GM12878 (cell line): ENCODE measurements around the gene KBTBD8. TPM values are rescaled to one million over a fixed set of nuclear protein-coding genes. Genes with fewer than 3 reads are reported as not detected.

Experiments used
- ATF7 ChIP-seq: fragments of 450-650 bp; IDR thresholded peaks from 2 replicates; pipeline ENCODE4 v1.6.1; 2016; ENCODE audit warnings: low read depth, mild to moderate bottlenecking
- CBFB ChIP-seq: IDR thresholded peaks from 2 replicates; pipeline ENCODE4 v1.6.1; 2016; ENCODE audit warnings: antibody characterized with exemption, low read depth
- CHD2 ChIP-seq: IDR thresholded peaks from 2 replicates; pipeline ENCODE4 v1.6.1; 2011; ENCODE audit warnings: low read depth, low read length, improper control_type of control experiment, borderline replicate concordance
- FOS ChIP-seq: IDR thresholded peaks from 3 replicates; pipeline ENCODE4 v1.6.1; 2011; ENCODE audit warnings: borderline replicate concordance; ENCODE audit not compliant: insufficient read length; ENCODE audit errors: extremely low read depth
- GABPA ChIP-seq: IDR thresholded peaks from 2 replicates; pipeline ENCODE4 v1.6.1; 2014; ENCODE audit warnings: antibody characterized with exemption, low read depth, mild to moderate bottlenecking, inconsistent platforms
- MEF2A ChIP-seq: IDR thresholded peaks from 2 replicates; pipeline ENCODE4 v1.6.1; 2011; ENCODE audit warnings: low read depth, mild to moderate bottlenecking, low read length, moderate library complexity; ENCODE audit not compliant: insufficient read depth
- MXI1 ChIP-seq: fragments of 150-350 bp; IDR thresholded peaks from 2 replicates; pipeline ENCODE4 v1.6.1; 2011; ENCODE audit warnings: low read depth, mild to moderate bottlenecking, inconsistent platforms, low read length, improper control_type of control experiment
- NBN ChIP-seq: fragments of 450-650 bp; IDR thresholded peaks from 2 replicates; pipeline ENCODE4 v1.6.1; 2016
- NFXL1 ChIP-seq: fragments of 450-650 bp; IDR thresholded peaks from 2 replicates; pipeline ENCODE4 v1.6.1; 2017; ENCODE audit warnings: antibody characterized with exemption, mild to moderate bottlenecking, borderline replicate concordance
- NFYB ChIP-seq: IDR thresholded peaks from 2 replicates; pipeline ENCODE4 v1.6.1; 2011; ENCODE audit warnings: low read depth, mild to moderate bottlenecking, low read length, improper control_type of control experiment, moderate library complexity; ENCODE audit not compliant: insufficient read depth
- NR2F1 ChIP-seq: fragments of 450-650 bp; conservative IDR thresholded peaks from 2 replicates; pipeline ENCODE4 v1.6.1; 2017; ENCODE audit warnings: mild to moderate bottlenecking
- POLR2A ChIP-seq: IDR thresholded peaks from 2 replicates; pipeline ENCODE4 v1.6.1; 2011; ENCODE audit warnings: low read depth, mild to moderate bottlenecking, low read length
- POLR2AphosphoS5 ChIP-seq: IDR thresholded peaks from 2 replicates; pipeline ENCODE4 v1.6.1; 2011; ENCODE audit warnings: mild to moderate bottlenecking, low read length, inconsistent platforms
- RCOR1 ChIP-seq: conservative IDR thresholded peaks from 2 replicates; pipeline ENCODE4 v1.6.1; 2012; ENCODE audit warnings: low read depth, low read length, improper control_type of control experiment
- TAF1 ChIP-seq: IDR thresholded peaks from 2 replicates; pipeline ENCODE4 v1.6.1; 2011; ENCODE audit warnings: mild to moderate bottlenecking, low read depth, low read length, borderline replicate concordance
- ZNF207 ChIP-seq: fragments of 450-650 bp; IDR thresholded peaks from 2 replicates; pipeline ENCODE4 v1.6.1; 2014; ENCODE audit warnings: antibody characterized with exemption, mild to moderate bottlenecking, borderline replicate concordance
- ZNF217 ChIP-seq: fragments of 450-650 bp; IDR thresholded peaks from 2 replicates; pipeline ENCODE4 v1.6.1; 2017; ENCODE audit warnings: antibody characterized with exemption, mild to moderate bottlenecking
- polyA plus RNA-seq, 11 experiments: library from polyadenylated mRNA; depleted of rRNA in 4 of 11; unstranded in 6 of 11; stranded (reverse) in 5 of 11; fragments of >200 nt; fragmentation: Nextera tagmentation in 4 of 11; fragmentation: Illumina TruSeq in 1 of 11; extraction: Ambion mirVana in 4 of 11; extraction: Trizol in 1 of 11; gene quantifications; 1 replicate in 1 of 11; 2 replicates in 10 of 11; pipeline versions ENCODE4 v1.2.1 to v1.2.3, GENCODE V29; 2011 to 2016; ENCODE audit warnings: inconsistent platforms in 2 of 11, missing spikeins in 2 of 11, low read depth in 1 of 11
- total RNA-seq, 4 experiments: library from RNA; depleted of rRNA in 3 of 4; stranded (reverse); fragments of >200 nt in 3 of 4; fragmentation: Illumina TruSeq in 1 of 4; extraction: Trizol in 1 of 4; gene quantifications; 2 replicates each; pipeline versions ENCODE4 v1.2.1 to v1.2.3, GENCODE V29; 2013 to 2021
- TF ChIP-seq, protein P1 (sequence below): fragments of 150-350 bp; IDR thresholded peaks from 2 replicates; pipeline ENCODE4 v1.6.1; 2014; ENCODE audit warnings: mild to moderate bottlenecking, low read depth, low read length
- TF ChIP-seq, protein P2 (sequence below): fragments of 450-650 bp; IDR thresholded peaks from 2 replicates; pipeline ENCODE4 v1.6.1; 2016; ENCODE audit warnings: mild to moderate bottlenecking
- TF ChIP-seq, protein P3 (sequence below): fragments of 450-650 bp; formaldehyde crosslinking; IDR thresholded peaks from 2 replicates; pipeline ENCODE4 v1.5.0; 2022; ENCODE audit warnings: mild to moderate bottlenecking, missing genetic modification characterization
- TF ChIP-seq, protein P4 (sequence below): fragments of 450-650 bp; formaldehyde crosslinking; IDR thresholded peaks from 2 replicates; pipeline ENCODE4 v1.4.0; 2020; ENCODE audit warnings: mild to moderate bottlenecking, moderate library complexity

Gene KBTBD8
- total and polyA plus RNA-seq, 10 of the 15 experiments (the other 5 are each of a cell fraction or from before 2014, with no cell fraction given) = 8.5 to 44.4 (median 19.3) TPM

DNA sequence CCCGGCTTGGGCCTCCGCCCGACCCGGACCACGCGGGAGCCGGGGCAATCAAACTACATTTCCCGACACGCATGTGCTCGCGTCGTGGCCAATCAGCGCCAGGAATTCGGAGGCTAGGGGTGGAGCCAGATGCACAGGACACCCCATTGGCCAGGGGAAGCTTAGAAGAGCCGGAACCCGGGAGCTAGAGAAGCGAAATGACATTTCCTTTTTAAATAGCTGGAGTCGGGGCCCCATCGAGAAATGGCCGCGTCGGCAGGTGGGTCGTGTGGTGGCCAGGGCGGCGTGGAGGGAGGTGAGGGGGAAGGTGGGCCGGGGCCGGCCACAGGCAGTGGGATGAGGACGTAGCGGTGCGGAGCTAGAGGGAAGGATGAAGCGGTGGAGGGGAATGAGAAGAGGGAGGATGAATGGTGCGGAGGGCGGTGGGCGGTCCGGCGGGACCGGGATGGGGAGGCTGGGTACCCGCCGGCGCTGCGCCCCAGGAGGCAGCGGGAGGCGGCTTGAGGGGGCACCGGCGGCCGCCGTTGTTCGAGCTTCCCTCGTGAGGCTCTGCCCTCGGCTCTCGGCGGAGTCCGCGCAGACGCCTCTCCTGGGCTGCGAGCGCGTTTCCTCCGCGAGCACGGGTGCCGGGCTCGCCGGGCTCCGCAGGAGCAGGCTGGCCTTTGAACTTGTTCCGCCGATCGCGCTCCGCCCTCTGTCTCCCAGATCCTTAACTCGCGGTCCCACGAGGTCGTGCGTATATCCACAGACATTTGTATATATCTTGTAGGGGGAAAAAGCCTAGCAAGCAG, at the start of gene KBTBD8 (continued):
- TF ChIP-seq NFYB (peak; percentile 95), NBN (0 out of 2 replicates have a peak, but pooled peaks have one; percentile 42), POLR2AphosphoS5 (peak; percentile 62), MXI1 (0 out of 2 replicates have a peak, but pooled peaks have one; percentile 43), POLR2A (peak; percentile 74; the same call in 1 of the 2 replicates), RCOR1 (no peak), FOS (peak; percentile 27), GABPA (peak; percentile 69; the same call in 1 of the 2 replicates), ZNF207 (no peak), MEF2A (0 out of 2 replicates have a peak, but pooled peaks have one; percentile 8), TAF1 (peak; percentile 58; the same call in 1 of the 2 replicates), NR2F1 (peak; percentile 58), NFXL1 (no peak), ZNF217 (peak; percentile 83; the same call in 1 of the 2 replicates), CBFB (0 out of 2 replicates have a peak, but pooled peaks have one; percentile 47), CHD2 (peak; percentile 88; the same call in 1 of the 2 replicates), ATF7 (no peak)
- TF ChIP-seq, protein P1, sequence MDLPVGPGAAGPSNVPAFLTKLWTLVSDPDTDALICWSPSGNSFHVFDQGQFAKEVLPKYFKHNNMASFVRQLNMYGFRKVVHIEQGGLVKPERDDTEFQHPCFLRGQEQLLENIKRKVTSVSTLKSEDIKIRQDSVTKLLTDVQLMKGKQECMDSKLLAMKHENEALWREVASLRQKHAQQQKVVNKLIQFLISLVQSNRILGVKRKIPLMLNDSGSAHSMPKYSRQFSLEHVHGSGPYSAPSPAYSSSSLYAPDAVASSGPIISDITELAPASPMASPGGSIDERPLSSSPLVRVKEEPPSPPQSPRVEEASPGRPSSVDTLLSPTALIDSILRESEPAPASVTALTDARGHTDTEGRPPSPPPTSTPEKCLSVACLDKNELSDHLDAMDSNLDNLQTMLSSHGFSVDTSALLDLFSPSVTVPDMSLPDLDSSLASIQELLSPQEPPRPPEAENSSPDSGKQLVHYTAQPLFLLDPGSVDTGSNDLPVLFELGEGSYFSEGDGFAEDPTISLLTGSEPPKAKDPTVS = no peak
- TF ChIP-seq, protein P2, sequence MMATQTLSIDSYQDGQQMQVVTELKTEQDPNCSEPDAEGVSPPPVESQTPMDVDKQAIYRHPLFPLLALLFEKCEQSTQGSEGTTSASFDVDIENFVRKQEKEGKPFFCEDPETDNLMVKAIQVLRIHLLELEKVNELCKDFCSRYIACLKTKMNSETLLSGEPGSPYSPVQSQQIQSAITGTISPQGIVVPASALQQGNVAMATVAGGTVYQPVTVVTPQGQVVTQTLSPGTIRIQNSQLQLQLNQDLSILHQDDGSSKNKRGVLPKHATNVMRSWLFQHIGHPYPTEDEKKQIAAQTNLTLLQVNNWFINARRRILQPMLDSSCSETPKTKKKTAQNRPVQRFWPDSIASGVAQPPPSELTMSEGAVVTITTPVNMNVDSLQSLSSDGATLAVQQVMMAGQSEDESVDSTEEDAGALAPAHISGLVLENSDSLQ = peak; percentile 44; the same call in 1 of the 2 replicates
- TF ChIP-seq, protein P3, sequence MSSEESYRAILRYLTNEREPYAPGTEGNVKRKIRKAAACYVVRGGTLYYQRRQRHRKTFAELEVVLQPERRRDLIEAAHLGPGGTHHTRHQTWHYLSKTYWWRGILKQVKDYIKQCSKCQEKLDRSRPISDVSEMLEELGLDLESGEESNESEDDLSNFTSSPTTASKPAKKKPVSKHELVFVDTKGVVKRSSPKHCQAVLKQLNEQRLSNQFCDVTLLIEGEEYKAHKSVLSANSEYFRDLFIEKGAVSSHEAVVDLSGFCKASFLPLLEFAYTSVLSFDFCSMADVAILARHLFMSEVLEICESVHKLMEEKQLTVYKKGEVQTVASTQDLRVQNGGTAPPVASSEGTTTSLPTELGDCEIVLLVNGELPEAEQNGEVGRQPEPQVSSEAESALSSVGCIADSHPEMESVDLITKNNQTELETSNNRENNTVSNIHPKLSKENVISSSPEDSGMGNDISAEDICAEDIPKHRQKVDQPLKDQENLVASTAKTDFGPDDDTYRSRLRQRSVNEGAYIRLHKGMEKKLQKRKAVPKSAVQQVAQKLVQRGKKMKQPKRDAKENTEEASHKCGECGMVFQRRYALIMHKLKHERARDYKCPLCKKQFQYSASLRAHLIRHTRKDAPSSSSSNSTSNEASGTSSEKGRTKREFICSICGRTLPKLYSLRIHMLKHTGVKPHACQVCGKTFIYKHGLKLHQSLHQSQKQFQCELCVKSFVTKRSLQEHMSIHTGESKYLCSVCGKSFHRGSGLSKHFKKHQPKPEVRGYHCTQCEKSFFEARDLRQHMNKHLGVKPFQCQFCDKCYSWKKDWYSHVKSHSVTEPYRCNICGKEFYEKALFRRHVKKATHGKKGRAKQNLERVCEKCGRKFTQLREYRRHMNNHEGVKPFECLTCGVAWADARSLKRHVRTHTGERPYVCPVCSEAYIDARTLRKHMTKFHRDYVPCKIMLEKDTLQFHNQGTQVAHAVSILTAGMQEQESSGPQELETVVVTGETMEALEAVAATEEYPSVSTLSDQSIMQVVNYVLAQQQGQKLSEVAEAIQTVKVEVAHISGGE (CRISPR knock-in tag) = no peak
- TF ChIP-seq, protein P4, sequence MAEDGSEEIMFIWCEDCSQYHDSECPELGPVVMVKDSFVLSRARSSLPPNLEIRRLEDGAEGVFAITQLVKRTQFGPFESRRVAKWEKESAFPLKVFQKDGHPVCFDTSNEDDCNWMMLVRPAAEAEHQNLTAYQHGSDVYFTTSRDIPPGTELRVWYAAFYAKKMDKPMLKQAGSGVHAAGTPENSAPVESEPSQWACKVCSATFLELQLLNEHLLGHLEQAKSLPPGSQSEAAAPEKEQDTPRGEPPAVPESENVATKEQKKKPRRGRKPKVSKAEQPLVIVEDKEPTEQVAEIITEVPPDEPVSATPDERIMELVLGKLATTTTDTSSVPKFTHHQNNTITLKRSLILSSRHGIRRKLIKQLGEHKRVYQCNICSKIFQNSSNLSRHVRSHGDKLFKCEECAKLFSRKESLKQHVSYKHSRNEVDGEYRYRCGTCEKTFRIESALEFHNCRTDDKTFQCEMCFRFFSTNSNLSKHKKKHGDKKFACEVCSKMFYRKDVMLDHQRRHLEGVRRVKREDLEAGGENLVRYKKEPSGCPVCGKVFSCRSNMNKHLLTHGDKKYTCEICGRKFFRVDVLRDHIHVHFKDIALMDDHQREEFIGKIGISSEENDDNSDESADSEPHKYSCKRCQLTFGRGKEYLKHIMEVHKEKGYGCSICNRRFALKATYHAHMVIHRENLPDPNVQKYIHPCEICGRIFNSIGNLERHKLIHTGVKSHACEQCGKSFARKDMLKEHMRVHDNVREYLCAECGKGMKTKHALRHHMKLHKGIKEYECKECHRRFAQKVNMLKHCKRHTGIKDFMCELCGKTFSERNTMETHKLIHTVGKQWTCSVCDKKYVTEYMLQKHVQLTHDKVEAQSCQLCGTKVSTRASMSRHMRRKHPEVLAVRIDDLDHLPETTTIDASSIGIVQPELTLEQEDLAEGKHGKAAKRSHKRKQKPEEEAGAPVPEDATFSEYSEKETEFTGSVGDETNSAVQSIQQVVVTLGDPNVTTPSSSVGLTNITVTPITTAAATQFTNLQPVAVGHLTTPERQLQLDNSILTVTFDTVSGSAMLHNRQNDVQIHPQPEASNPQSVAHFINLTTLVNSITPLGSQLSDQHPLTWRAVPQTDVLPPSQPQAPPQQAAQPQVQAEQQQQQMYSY (CRISPR knock-in tag) = no peak
